GM19239 (cell line): ENCODE measurements around the gene NINJ1.

ENCODE experiments used
- DNase-seq: peaks from one replicate; pipeline ENCODE4 v3.0.0; 2011; ENCODE audit warnings: low spot score; ENCODE audit not compliant: insufficient read length
- FAIRE-seq: peaks from 2 replicates; lab custom pipeline; 2011; peaks lifted over from hg19 to GRCh38; lab: Jason Lieb, UNC

The NINJ1 gene

GRCh38 chr9:93134740-93135444 lies 841 bp upstream of the NINJ1 start:
- DNase-seq = no peak
- no peak for FAIRE-seq

GRCh38 chr9:93133681-93134014 lies 403 bp downstream of the NINJ1 start:
- DNase-seq = peak; percentile 86

DNA sequence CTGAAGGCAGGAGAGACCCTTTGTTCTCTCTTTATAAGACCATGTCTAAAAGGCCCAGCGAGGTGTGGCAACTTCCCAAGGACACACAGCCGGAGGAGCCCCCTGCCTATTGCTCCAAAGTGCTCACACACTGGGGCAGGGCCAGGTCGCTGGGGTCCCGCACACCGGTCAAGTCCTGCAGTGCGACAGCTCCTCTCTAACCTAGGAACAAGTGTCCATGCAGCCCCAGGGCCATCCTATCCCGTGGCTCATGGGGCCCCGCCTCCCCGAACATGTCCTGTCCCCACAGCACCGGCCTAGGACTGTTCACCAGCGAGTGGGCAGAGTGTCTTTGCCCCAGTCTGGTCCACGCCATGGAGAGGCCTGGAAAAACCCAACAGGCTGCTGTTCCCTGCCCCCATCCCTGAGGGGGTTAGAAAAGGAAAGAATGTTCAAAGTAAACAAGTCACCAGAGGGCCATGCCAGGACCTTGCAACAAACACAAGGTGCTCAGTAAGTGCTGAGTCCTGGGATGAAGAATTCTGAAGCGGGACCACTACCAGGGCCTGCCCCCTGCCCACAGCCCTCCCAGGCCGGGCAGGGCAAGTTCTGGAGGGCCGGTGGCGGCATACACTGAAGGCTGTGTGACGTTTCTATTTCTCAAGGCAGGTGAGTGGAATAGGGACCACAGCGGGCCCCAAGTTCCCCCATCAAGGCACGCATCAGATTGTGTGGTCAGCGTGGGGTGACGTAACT lies 938 bp downstream of the NINJ1 start:
- DNase-seq = no peak
- FAIRE-seq = no peak

More at GRCh38 chr9:93133681-93134014, 403 bp downstream of the NINJ1 start:
- peak; percentile 87 for FAIRE-seq

- FAIRE-seq (no peak), DNase-seq (no peak)
These were observed 1.6 kb downstream of the NINJ1 start for GRCh38 chr9:93132287-93132927.

DNA sequence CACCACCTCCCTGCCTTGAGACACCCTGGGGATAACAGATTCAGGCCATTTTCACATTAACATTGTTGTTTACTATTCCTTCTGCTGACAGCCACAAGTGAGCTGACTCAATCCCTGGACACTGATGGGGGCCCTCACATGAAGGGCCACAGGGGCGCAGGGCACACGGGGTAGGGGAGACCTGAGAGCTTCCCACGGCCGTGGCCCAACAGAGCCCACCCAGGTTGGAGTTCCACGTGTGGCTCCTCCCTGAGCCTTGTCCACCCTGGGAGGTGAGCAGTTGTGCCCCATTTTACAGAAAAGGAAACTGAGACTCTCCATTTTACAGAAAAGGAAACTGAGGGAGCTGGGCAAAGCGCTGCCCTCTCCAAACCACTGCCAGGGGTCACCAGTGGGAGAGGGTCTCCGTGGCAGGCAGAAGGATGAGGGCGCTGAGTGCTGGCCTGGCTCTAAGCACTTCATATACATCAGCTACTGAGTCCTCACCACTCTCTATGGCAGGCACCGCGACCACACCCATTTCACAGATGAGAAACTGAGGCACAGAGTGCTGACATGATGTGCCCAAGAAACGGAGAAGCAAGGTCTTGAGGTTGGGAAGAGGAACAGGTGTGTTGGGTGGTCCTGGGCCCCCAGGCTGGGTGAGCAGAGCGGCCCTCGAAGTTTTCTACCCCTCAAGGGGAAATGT lies 2.3 kb downstream of the NINJ1 start:
- DNase-seq = no peak
- FAIRE-seq = no peak

DNA sequence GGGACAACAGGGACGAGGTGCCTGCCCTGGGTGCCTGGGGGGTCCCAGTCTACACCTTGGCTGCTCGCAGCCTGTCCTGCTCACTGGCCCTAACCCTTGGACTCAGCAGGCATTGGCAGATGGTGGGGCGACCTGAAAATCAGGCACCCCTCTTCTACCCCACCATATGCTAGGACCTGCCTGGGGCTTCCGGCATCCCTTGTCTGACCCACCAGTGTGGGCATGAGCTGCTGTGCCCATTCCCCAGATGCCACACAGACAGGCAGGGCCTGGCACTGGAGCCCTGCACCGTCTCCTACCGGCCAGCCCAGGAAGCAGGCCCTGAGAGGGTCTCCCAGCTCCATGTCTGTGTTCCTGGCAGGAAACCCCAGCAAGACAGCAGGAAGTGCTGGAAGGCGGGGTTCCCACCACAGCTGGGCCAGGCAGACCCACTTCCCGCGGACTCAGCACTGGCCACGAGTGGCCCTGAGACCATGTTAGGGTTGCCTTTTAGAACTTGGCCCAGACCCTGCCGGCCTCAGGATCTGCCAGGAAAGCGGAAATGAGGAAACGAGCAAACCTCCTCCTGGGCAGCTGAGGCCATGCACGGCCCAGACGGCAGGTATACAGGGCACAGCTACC lies 3.1 kb downstream of the NINJ1 start:
- no peak for FAIRE-seq

DNA sequence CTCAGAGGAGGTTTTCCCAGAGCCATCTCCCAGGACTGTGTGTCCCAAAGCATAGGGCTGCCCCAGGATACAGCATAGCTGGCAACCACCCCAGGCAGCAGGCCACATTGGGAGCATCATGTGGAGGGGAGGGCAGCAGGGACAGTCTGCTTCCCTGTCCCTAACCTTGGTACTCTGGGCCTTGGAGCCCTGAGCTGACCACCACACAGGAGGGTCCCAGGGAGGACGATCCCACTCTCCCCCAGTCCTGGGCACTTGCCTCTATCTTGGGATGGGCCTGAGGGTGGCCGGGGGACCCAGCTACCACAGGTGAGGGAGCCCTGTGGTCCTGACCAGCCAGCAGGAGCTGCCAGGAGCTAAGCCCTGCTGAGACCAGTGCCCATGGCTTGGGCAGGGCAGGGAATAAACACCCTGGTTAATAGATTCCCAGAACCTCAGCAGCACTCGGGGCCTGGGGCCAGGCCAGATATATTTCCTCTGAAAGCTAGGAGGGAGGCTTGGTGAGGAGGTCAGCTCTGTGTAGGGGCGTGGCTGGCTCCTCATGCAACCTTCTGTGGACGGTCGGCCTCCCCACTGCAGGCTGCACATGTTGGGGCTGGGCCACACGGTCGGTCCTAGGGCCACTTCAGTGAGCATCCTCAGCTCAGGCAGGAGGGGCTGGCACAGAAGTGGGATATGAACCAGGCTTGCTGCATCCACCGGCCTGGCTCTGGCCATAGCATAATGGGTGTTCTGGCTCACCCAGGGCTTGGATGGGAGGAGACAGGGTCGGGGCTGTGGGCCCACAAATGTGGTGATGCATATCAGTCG lies 4.2 kb downstream of the NINJ1 start:
- FAIRE-seq = no peak

More for the DNA sequence above, 3.1 kb downstream of the NINJ1 start:
- DNase-seq = no peak

GRCh38 chr9:93129286-93129685 lies 4.8 kb downstream of the NINJ1 start:
- DNase-seq (no peak), FAIRE-seq (no peak)

More for the DNA sequence above, 4.2 kb downstream of the NINJ1 start:
- DNase-seq = no peak

GRCh38 chr9:93128715-93129224 lies 5.3 kb downstream of the NINJ1 start:
- DNase-seq = no peak
- no peak for FAIRE-seq

GRCh38 chr9:93128011-93128714 lies 5.9 kb downstream of the NINJ1 start:
- FAIRE-seq (no peak), DNase-seq (no peak)

GRCh38 chr9:93127395-93127911 lies 6.6 kb downstream of the NINJ1 start:
- DNase-seq = no peak
- FAIRE-seq = no peak

- DNase-seq (no peak), FAIRE-seq (no peak)
These were observed 7.2 kb downstream of the NINJ1 start for GRCh38 chr9:93126825-93127368.

DNA sequence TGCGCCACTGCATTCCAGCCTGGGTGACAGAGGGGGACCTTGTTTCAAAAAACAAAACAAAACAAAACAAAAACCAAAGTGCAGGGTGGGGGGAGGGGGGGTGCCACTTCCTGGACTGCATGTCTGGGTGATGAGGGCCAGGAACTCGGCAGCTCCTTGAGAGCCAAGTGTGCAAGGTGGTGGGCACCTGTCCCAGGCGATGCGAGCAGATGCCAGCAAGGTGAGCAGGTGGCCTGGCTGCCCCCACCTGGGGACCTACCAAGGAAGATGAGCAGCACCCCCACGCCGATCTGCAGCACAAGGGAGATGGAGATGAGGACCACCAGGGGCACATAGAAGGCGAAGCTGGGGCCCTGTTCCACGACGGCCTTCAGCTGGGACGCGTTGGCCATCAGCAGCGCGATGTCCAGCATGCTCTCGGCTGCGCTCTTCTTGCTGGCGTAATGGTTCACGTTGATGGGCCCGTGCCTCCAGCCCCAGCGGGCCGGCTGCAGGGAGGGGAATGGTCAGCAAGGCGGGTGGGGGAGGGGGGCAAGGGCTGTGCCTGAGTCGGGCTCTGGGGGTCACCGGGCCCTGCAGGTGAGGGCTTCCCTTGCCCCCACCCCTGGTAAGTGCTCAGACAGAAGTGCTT lies 7.8 kb downstream of the NINJ1 start:
- DNase-seq (no peak), FAIRE-seq (no peak)

- FAIRE-seq = no peak
- no peak for DNase-seq
These were observed 8.6 kb downstream of the NINJ1 start for GRCh38 chr9:93125331-93125894.

- no peak for FAIRE-seq
- no peak for DNase-seq
These were observed 9.3 kb downstream of the NINJ1 start for GRCh38 chr9:93124793-93125192.

DNA sequence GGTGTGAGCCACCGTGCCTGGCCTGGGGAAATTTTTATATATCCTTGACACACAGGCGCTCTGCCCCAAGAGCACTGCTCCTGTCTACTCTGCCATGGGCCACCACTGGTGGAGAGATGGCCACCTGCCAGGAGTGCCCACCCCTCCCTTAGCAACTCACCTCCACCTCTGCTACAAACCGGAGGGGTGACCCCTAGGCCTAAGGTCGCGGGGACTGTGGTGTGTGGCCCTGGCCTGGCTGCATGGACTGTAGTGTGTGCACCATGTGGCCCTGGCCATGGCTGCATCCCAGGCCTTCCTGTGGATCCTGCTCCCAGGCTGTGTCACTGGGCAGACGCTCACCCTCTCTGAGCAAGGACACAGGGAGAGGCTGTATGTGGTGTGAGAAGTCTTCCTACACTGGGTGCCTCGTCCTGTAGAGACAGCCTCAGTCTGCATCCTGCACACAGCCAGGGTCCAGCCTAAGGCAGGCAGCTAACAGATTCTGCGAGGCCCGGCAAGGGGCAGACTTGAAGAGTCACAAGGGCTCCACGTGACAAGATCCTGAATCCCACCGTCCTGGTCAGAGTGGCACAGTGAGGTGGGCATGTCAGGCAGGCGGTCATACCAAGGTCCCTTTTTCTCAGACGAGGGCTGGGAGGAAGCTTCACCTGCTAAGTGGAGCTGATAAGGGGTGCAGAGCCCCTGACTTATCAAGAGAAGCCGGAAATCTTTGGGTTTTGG lies 10.3 kb downstream of the NINJ1 start:
- FAIRE-seq = no peak
- no peak for DNase-seq

DNA sequence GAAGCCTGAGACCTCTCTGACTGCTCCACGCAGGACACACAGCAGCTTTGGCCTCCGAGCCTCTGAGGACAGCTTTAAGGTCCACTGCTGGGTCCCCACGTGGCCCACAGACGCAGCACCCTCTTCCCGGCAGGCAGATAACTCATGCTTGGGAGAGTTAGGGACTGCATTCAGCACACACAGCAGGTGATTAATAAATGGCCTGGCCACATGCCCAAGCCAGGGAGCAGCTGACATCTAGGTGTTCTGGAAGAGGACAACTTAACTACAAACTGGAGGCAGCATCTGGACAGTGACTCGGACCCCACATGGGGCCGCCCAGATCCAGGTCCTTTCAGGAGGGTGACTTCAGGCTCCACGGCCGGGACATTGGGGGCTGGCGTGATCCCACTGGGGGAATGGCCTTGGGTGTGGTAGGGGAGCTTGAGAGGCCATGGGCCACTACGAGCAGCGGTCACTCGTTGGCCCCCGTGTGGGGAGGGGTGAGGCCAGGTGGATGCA lies 11.3 kb downstream of the NINJ1 start:
- FAIRE-seq (no peak), DNase-seq (no peak)
